HepG2 (cell line): Measurements from ENCODE around the gene LACTBL1. TPM values are rescaled to one million over a fixed set of nuclear protein-coding genes. Genes with fewer than 3 reads are reported as not detected.

Experiments
- ARHGAP35 ChIP-seq: sonication (generic); formaldehyde crosslinking; IDR thresholded peaks from 2 replicates; pipeline ENCODE4 v1.9.0; 2022; ENCODE audit warnings: mild to moderate bottlenecking, inconsistent platforms, moderate library complexity, missing genetic modification reagents, borderline replicate concordance
- ATRX ChIP-seq: sonication (generic); formaldehyde crosslinking; IDR thresholded peaks from 2 replicates; pipeline ENCODE4 v1.4.0; 2020; ENCODE audit warnings: missing genetic modification reagents, borderline replicate concordance
- DNMT3B ChIP-seq: conservative IDR thresholded peaks from 2 replicates; pipeline ENCODE4 v1.6.1; 2016; ENCODE audit warnings: missing biosample characterization, control low read depth
- ETV5 ChIP-seq: IDR thresholded peaks from 2 replicates; pipeline ENCODE4 v1.6.1; 2018; ENCODE audit warnings: missing biosample characterization, missing genetic modification reagents, inconsistent platforms, borderline replicate concordance
- KMT2B ChIP-seq: IDR thresholded peaks from 2 replicates; pipeline ENCODE4 v1.6.1; 2016; ENCODE audit warnings: missing genetic modification reagents, missing compliant biosample characterization
- MAFK ChIP-seq, 2 experiments: IDR thresholded peaks in 1 of 2; conservative IDR thresholded peaks in 1 of 2; 2 replicates each; pipeline ENCODE4 v1.6.1; 2011; ENCODE audit warnings: improper control_type of control experiment in 2 of 2, low read length in 2 of 2
- NFE2L2 ChIP-seq: fragments of 150-350 bp; IDR thresholded peaks from 2 replicates; pipeline ENCODE4 v1.6.1; 2014; ENCODE audit warnings: low read length
- REL ChIP-seq: sonication (generic); formaldehyde crosslinking; conservative IDR thresholded peaks from 2 replicates; pipeline ENCODE4 v1.8.0; 2022; ENCODE audit warnings: mild to moderate bottlenecking, missing genetic modification reagents, moderate library complexity
- REPIN1 ChIP-seq: sonication (generic); formaldehyde crosslinking; IDR thresholded peaks from 2 replicates; pipeline ENCODE4 v1.8.0; 2022; ENCODE audit warnings: missing genetic modification reagents, low read depth, mild to moderate bottlenecking, borderline replicate concordance
- SIX4 ChIP-seq: sonication (generic); formaldehyde crosslinking; IDR thresholded peaks from 2 replicates; pipeline ENCODE4 v1.4.0; 2020; ENCODE audit warnings: missing genetic modification reagents
- SMAD3 ChIP-seq: sonication (generic); formaldehyde crosslinking; IDR thresholded peaks from 2 replicates; pipeline ENCODE4 v1.4.0; 2020; ENCODE audit warnings: missing genetic modification reagents
- SNAPC2 ChIP-seq: sonication (generic); formaldehyde crosslinking; IDR thresholded peaks from 2 replicates; pipeline ENCODE4 v1.8.1; 2022; ENCODE audit warnings: mild to moderate bottlenecking, missing genetic modification reagents
- ZBTB38 ChIP-seq: sonication (generic); formaldehyde crosslinking; IDR thresholded peaks from 2 replicates; pipeline ENCODE4 v1.5.1; 2020; ENCODE audit warnings: mild to moderate bottlenecking, missing genetic modification reagents
- ZNF17 ChIP-seq: sonication (generic); formaldehyde crosslinking; IDR thresholded peaks from 2 replicates; pipeline ENCODE4 v1.5.0; 2020; ENCODE audit warnings: mild to moderate bottlenecking, missing genetic modification reagents
- ZNF253 ChIP-seq: sonication (generic); formaldehyde crosslinking; IDR thresholded peaks from 2 replicates; pipeline ENCODE4 v1.8.0; 2022; ENCODE audit warnings: mild to moderate bottlenecking, missing genetic modification reagents, borderline replicate concordance
- ZNF670 ChIP-seq: sonication (generic); formaldehyde crosslinking; IDR thresholded peaks from 2 replicates; pipeline ENCODE4 v1.8.0; 2022; ENCODE audit warnings: mild to moderate bottlenecking, missing genetic modification reagents, borderline replicate concordance
- ZNF766 ChIP-seq: sonication (generic); formaldehyde crosslinking; IDR thresholded peaks from 2 replicates; pipeline ENCODE4 v1.5.0; 2020; ENCODE audit warnings: missing genetic modification reagents, borderline replicate concordance
- polyA plus RNA-seq, 8 experiments: library from polyadenylated mRNA; depleted of rRNA in 3 of 8; stranded (reverse) in 7 of 8; unstranded in 1 of 8; fragments of >200 nt; fragmentation: Illumina TruSeq in 4 of 8; extraction: Trizol in 4 of 8; gene quantifications; 2 replicates each; pipeline versions ENCODE4 v1.2.1 to v1.2.3, GENCODE V29; 2011 to 2016; ENCODE audit warnings: low read depth in 4 of 8, missing spikeins in 1 of 8, mixed read lengths in 1 of 8; ENCODE audit not compliant: insufficient read depth in 1 of 8
- total RNA-seq, 5 experiments: library from RNA; depleted of rRNA; stranded (reverse); fragments of >200 nt; fragmentation: Illumina TruSeq; extraction: Trizol; gene quantifications; 2 replicates each; pipeline ENCODE4 v1.2.3, GENCODE V29; 2016; ENCODE audit warnings: low read depth in 1 of 5
- TF ChIP-seq, protein P1 (sequence below): sonication (generic); formaldehyde crosslinking; IDR thresholded peaks from 2 replicates; pipeline ENCODE4 v1.5.0; 2020; ENCODE audit warnings: missing genetic modification reagents
- TF ChIP-seq, protein P2 (sequence below): sonication (generic); formaldehyde crosslinking; IDR thresholded peaks from 2 replicates; pipeline ENCODE4 v1.4.0; 2020; ENCODE audit warnings: mild to moderate bottlenecking, missing genetic modification reagents
- TF ChIP-seq, protein P3 (sequence below): sonication (generic); formaldehyde crosslinking; IDR thresholded peaks from 2 replicates; pipeline ENCODE4 v1.4.0; 2020; ENCODE audit warnings: mild to moderate bottlenecking, low read depth, missing genetic modification reagents
- TF ChIP-seq, protein P4 (sequence below): sonication (generic); formaldehyde crosslinking; IDR thresholded peaks from 2 replicates; pipeline ENCODE4 v1.5.1; 2020; ENCODE audit warnings: missing genetic modification reagents, mild to moderate bottlenecking, borderline replicate concordance

LACTBL1 gene
- total and polyA plus RNA-seq, 2 of the 13 experiments (the other 11 are each of a cell fraction or from before 2014, with no cell fraction given) = 0.12 to 1.3 TPM

DNA sequence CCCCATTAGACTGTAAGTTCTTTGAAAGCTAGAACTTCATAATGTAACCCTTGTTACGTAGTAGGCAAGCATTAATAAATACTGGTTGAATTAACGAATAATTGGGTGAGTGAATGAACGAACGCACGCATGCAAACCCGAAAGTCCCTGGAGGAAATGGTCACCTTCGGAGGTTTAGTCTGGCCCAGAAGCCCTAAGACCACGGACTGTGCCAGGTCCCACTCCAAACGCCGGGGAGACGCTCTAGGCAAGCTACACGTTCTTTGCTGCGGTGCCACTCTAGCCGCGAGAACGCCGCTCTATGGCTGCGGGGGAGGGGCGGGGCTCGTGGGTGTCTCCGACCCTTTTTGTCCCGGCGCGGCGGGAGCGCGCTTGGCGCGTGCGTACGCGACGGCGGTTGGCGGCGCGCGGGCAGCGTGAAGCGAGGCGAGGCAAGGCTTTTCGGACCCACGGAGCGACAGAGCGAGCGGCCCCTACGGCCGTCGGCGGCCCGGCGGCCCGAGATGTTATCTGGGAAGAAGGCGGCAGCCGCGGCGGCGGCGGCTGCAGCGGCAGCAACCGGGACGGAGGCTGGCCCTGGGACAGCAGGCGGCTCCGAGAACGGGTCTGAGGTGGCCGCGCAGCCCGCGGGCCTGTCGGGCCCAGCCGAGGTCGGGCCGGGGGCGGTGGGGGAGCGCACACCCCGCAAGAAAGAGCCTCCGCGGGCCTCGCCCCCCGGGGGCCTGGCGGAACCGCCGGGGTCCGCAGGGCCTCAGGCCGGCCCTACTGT is 46.6 kb upstream of the LACTBL1 start, which contains the start of gene KDM1A (continued):
- TF ChIP-seq REL = peak; percentile 67
- peak; percentile 90 for TF ChIP-seq ZBTB38 (CRISPR knock-in tag)
- TF ChIP-seq REPIN1 (CRISPR knock-in tag) = peak; percentile 99
- TF ChIP-seq NFE2L2 = no peak
- TF ChIP-seq MAFK (conservative IDR thresholded peaks at IDR 0.05 in 1 of 2, IDR thresholded peaks at IDR 0.05 in 1 of 2; ENCODE audit: low read length in 2 of 2) = peak in 1 of 2 experiments; percentile 46; a peak in 2 of 4 replicates
- TF ChIP-seq KMT2B (CRISPR knock-in tag) = peak; percentile 98
- TF ChIP-seq ZNF670 (CRISPR knock-in tag) = peak; percentile 94; the same call in 1 of the 2 replicates
- 0 out of 2 replicates have a peak, but pooled peaks have one; percentile 24 for TF ChIP-seq DNMT3B (CRISPR knock-in tag)
- TF ChIP-seq SMAD3 (CRISPR knock-in tag) = peak; percentile 82
- 0 out of 2 replicates have a peak, but pooled peaks have one; percentile 16 for TF ChIP-seq ARHGAP35
- TF ChIP-seq, protein P1, sequence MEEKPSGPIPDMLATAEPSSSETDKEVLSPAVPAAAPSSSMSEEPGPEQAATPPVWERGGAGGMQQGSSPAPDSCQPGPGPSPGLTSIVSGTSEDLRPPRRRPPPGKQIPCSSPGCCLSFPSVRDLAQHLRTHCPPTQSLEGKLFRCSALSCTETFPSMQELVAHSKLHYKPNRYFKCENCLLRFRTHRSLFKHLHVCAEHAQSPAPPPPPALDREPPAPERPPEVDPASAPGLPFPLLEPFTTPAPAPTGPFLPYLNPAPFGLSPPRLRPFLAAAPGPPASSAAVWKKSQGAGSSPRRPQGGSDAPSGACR (CRISPR knock-in tag) = peak; percentile 45; the same call in 1 of the 2 replicates
- TF ChIP-seq, protein P2, sequence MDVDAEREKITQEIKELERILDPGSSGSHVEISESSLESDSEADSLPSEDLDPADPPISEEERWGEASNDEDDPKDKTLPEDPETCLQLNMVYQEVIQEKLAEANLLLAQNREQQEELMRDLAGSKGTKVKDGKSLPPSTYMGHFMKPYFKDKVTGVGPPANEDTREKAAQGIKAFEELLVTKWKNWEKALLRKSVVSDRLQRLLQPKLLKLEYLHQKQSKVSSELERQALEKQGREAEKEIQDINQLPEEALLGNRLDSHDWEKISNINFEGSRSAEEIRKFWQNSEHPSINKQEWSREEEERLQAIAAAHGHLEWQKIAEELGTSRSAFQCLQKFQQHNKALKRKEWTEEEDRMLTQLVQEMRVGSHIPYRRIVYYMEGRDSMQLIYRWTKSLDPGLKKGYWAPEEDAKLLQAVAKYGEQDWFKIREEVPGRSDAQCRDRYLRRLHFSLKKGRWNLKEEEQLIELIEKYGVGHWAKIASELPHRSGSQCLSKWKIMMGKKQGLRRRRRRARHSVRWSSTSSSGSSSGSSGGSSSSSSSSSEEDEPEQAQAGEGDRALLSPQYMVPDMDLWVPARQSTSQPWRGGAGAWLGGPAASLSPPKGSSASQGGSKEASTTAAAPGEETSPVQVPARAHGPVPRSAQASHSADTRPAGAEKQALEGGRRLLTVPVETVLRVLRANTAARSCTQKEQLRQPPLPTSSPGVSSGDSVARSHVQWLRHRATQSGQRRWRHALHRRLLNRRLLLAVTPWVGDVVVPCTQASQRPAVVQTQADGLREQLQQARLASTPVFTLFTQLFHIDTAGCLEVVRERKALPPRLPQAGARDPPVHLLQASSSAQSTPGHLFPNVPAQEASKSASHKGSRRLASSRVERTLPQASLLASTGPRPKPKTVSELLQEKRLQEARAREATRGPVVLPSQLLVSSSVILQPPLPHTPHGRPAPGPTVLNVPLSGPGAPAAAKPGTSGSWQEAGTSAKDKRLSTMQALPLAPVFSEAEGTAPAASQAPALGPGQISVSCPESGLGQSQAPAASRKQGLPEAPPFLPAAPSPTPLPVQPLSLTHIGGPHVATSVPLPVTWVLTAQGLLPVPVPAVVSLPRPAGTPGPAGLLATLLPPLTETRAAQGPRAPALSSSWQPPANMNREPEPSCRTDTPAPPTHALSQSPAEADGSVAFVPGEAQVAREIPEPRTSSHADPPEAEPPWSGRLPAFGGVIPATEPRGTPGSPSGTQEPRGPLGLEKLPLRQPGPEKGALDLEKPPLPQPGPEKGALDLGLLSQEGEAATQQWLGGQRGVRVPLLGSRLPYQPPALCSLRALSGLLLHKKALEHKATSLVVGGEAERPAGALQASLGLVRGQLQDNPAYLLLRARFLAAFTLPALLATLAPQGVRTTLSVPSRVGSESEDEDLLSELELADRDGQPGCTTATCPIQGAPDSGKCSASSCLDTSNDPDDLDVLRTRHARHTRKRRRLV = no peak
- TF ChIP-seq ZNF766 (CRISPR knock-in tag) = peak; percentile 54; the same call in 1 of the 2 replicates
- TF ChIP-seq SNAPC2 (CRISPR knock-in tag) = peak; percentile 78; the same call in 1 of the 2 replicates
- TF ChIP-seq SIX4 (CRISPR knock-in tag) = peak; percentile 48; the same call in 1 of the 2 replicates
- TF ChIP-seq ZNF17 = no peak
- TF ChIP-seq ATRX = no peak
- TF ChIP-seq ETV5 (CRISPR knock-in tag) = peak; percentile 50; the same call in 1 of the 2 replicates
- peak; percentile 85; the same call in 1 of the 2 replicates for TF ChIP-seq ZNF253 (CRISPR knock-in tag)
- TF ChIP-seq, protein P3, sequence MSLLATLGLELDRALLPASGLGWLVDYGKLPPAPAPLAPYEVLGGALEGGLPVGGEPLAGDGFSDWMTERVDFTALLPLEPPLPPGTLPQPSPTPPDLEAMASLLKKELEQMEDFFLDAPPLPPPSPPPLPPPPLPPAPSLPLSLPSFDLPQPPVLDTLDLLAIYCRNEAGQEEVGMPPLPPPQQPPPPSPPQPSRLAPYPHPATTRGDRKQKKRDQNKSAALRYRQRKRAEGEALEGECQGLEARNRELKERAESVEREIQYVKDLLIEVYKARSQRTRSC (CRISPR knock-in tag) = no peak
- TF ChIP-seq, protein P4, sequence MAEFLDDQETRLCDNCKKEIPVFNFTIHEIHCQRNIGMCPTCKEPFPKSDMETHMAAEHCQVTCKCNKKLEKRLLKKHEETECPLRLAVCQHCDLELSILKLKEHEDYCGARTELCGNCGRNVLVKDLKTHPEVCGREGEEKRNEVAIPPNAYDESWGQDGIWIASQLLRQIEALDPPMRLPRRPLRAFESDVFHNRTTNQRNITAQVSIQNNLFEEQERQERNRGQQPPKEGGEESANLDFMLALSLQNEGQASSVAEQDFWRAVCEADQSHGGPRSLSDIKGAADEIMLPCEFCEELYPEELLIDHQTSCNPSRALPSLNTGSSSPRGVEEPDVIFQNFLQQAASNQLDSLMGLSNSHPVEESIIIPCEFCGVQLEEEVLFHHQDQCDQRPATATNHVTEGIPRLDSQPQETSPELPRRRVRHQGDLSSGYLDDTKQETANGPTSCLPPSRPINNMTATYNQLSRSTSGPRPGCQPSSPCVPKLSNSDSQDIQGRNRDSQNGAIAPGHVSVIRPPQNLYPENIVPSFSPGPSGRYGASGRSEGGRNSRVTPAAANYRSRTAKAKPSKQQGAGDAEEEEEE (CRISPR knock-in tag) = no peak
